GM12878 (cell line): ENCODE data around the gene TMEM128. TPM values are rescaled to one million over a fixed set of nuclear protein-coding genes. Genes with fewer than 3 reads are reported as not detected.
"Not testable (repeated sequence)": the region's sequence is repeated elsewhere in the genome, so short reads cannot be mapped to it uniquely, and the experiment has no call there.

ENCODE experiments used
- ATAC-seq: fragments of 200-7000 bp; cut with Tn5 transposase; 3 replicates; pipeline ENCODE4 v1.9.1; 2020; ENCODE audit warnings: mild to moderate bottlenecking, moderate library complexity
- BruUV-seq: library from RNA; stranded (reverse); fragments of 400-500 nt; replicated peaks from 2 replicates; lab custom pipeline; 2021; lab: Mats Ljungman, UMichigan
- CTCF ChIA-PET: fragments of 300-600 bp; sonication (Branson Sonifier 250); formaldehyde crosslinking; extraction: SDS; loops from one replicate; lab custom pipeline; 2021; ENCODE audit warnings: inconsistent platforms; lab: Yijun Ruan, JAX
- POLR2A ChIA-PET: fragments of 350-600 bp; formaldehyde crosslinking; extraction: SDS; loops from one replicate; lab custom pipeline; 2021; ENCODE audit warnings: inconsistent platforms; lab: Charles Lee
- RAD21 ChIA-PET: fragments of 300-600 bp; sonication (Branson Sonifier 250); formaldehyde crosslinking; loops from one replicate; lab custom pipeline; 2023; ENCODE audit warnings: antibody characterized with exemption; ENCODE audit not compliant: unreplicated experiment; lab: Charles Lee
- SMC1A ChIA-PET: fragments of 300-600 bp; sonication (Branson Sonifier 250); formaldehyde crosslinking; loops from one replicate; lab custom pipeline; 2023; ENCODE audit not compliant: unreplicated experiment, uncharacterized antibody; lab: Charles Lee
- DNase-seq: peaks from one replicate; pipeline ENCODE4 v3.0.0-alpha.2; 2011; ENCODE audit warnings: low read depth, low spot score
- FAIRE-seq: peaks from 3 replicates; lab custom pipeline; 2011; peaks lifted over from hg19 to GRCh38; lab: Jason Lieb, UNC
- H2AFZ ChIP-seq: 2 replicates; pipeline ENCODE4 v1.6.0; 2011; ENCODE audit warnings: low read depth, low read length, control low read depth; ENCODE audit not compliant: control insufficient read depth
- H3K27ac ChIP-seq: 2 replicates; pipeline ENCODE4 v1.5.1; 2011; ENCODE audit warnings: control low read depth; ENCODE audit not compliant: control insufficient read depth, insufficient read depth
- H3K27me3 ChIP-seq, 2 experiments: replicated peaks in 1 of 2; 2 replicates each; pipeline versions ENCODE4 v1.6.0 to v1.6.1; 2011; ENCODE audit warnings: low read length in 1 of 2; ENCODE audit not compliant: control insufficient read depth in 2 of 2, insufficient read depth in 2 of 2
- H3K36me3 ChIP-seq, 2 experiments: 2 replicates each; pipeline ENCODE4 v1.5.1; 2011; ENCODE audit warnings: low read length in 1 of 2; ENCODE audit not compliant: control insufficient read depth in 2 of 2, insufficient read depth in 2 of 2
- H3K4me1 ChIP-seq: 2 replicates; pipeline ENCODE4 v1.6.1; 2011; ENCODE audit warnings: mild to moderate bottlenecking, low read length, moderate library complexity, mixed read lengths; ENCODE audit not compliant: control insufficient read depth, insufficient read depth
- H3K4me2 ChIP-seq: 2 replicates; pipeline ENCODE4 v1.6.0; 2011; ENCODE audit warnings: control low read depth; ENCODE audit not compliant: control insufficient read depth, insufficient read depth
- H3K4me3 ChIP-seq: fragments of 200-600 bp; sonication (generic); 2 replicates; pipeline ENCODE4 v1.5.1; 2016
- H3K79me2 ChIP-seq: 2 replicates; pipeline ENCODE4 v1.6.0; 2011; ENCODE audit warnings: low read length; ENCODE audit not compliant: control insufficient read depth, insufficient read depth
- H3K9ac ChIP-seq: 2 replicates; pipeline ENCODE4 v1.8.0; 2011; ENCODE audit warnings: low read length, control low read depth, mixed read lengths; ENCODE audit not compliant: control insufficient read depth, insufficient read depth
- H3K9me3 ChIP-seq: replicated peaks from 3 replicates; pipeline ENCODE4 v1.5.1; 2011; ENCODE audit warnings: mild to moderate bottlenecking, low read length; ENCODE audit not compliant: control insufficient read depth, insufficient read depth
- H4K20me1 ChIP-seq: 2 replicates; pipeline ENCODE4 v1.6.0; 2011; ENCODE audit not compliant: control insufficient read depth, insufficient read depth
- KDM1A ChIP-seq: fragments of 200-600 bp; sonication (generic); IDR thresholded peaks from 2 replicates; pipeline ENCODE4 v1.6.1; 2016; ENCODE audit warnings: borderline replicate concordance
- NFXL1 ChIP-seq: fragments of 450-650 bp; IDR thresholded peaks from 2 replicates; pipeline ENCODE4 v1.6.1; 2017; ENCODE audit warnings: antibody characterized with exemption, mild to moderate bottlenecking, borderline replicate concordance
- PKNOX1 ChIP-seq: fragments of 450-650 bp; IDR thresholded peaks from 2 replicates; pipeline ENCODE4 v1.6.1; 2016; ENCODE audit warnings: mild to moderate bottlenecking
- SIX5 ChIP-seq: IDR thresholded peaks from 2 replicates; pipeline ENCODE4 v1.6.1; 2011; ENCODE audit warnings: mild to moderate bottlenecking, low read depth, low read length, moderate library complexity; ENCODE audit not compliant: severe bottlenecking
- USF2 ChIP-seq: IDR thresholded peaks from 2 replicates; pipeline ENCODE4 v1.6.1; 2011; ENCODE audit warnings: low read depth, low read length, improper control_type of control experiment, borderline replicate concordance
- ZBED1 ChIP-seq: IDR thresholded peaks from 2 replicates; pipeline ENCODE4 v1.6.1; 2016; ENCODE audit warnings: borderline replicate concordance
- ZBTB40 ChIP-seq: fragments of 450-650 bp; IDR thresholded peaks from 2 replicates; pipeline ENCODE4 v1.6.1; 2016; ENCODE audit warnings: mild to moderate bottlenecking, moderate library complexity, borderline replicate concordance
- WGBS: methylation state at CpG from one replicate; pipeline ENCODE4 v1.1.6; 2016; ENCODE audit warnings: low lambda C conversion rate; ENCODE audit not compliant: insufficient replicate concordance, insufficient coverage; ENCODE audit errors: missing lambda C conversion rate; 5-methylcytosine and 5-hydroxymethylcytosine counted together
- in situ Hi-C: fragments of 300-500 bp; cut with MboI; formaldehyde crosslinking; loops from 9 replicates; pipeline ENCODE4 v1.14.3; 2018; ENCODE audit warnings: mixed read lengths
- intact Hi-C: fragments of 100-400 bp; cut with micrococcal nuclease; formaldehyde crosslinking; loops from one replicate; pipeline ENCODE4 v1.14.2; 2022; ENCODE audit not compliant: unreplicated experiment
- polyA plus RNA-seq, 11 experiments: library from polyadenylated mRNA; depleted of rRNA in 4 of 11; unstranded in 6 of 11; stranded (reverse) in 5 of 11; fragments of >200 nt; fragmentation: Nextera tagmentation in 4 of 11; fragmentation: Illumina TruSeq in 1 of 11; extraction: Ambion mirVana in 4 of 11; extraction: Trizol in 1 of 11; gene quantifications; 1 replicate in 1 of 11; 2 replicates in 10 of 11; pipeline versions ENCODE4 v1.2.1 to v1.2.3, GENCODE V29; 2011 to 2016; ENCODE audit warnings: inconsistent platforms in 2 of 11, missing spikeins in 2 of 11, low read depth in 1 of 11
- total RNA-seq, 4 experiments: library from RNA; depleted of rRNA in 3 of 4; stranded (reverse); fragments of >200 nt in 3 of 4; fragmentation: Illumina TruSeq in 1 of 4; extraction: Trizol in 1 of 4; gene quantifications; 2 replicates each; pipeline versions ENCODE4 v1.2.1 to v1.2.3, GENCODE V29; 2013 to 2021

TMEM128 gene
- total and polyA plus RNA-seq, 10 of the 15 experiments (the other 5 are each of a cell fraction or from before 2014, with no cell fraction given): 9.3 to 44.2 (median 18.9) TPM

- FAIRE-seq, H3K4me3 ChIP-seq, RAD21 ChIA-PET, POLR2A ChIA-PET, H3K4me2 ChIP-seq, H3K36me3 ChIP-seq, H3K4me1 ChIP-seq, H3K27ac ChIP-seq, SMC1A ChIA-PET, H4K20me1 ChIP-seq, CTCF ChIA-PET, H3K27me3 ChIP-seq, intact Hi-C loops, H2AFZ ChIP-seq, ATAC-seq, BruUV-seq, H3K9ac ChIP-seq, H3K79me2 ChIP-seq, in situ Hi-C loops, H3K9me3 ChIP-seq, DNase-seq: not testable (repeated sequence)
- WGBS: 100% methylated on average over 3 of the region's 3 CpGs
Observed at GRCh38 chr4:4239551-4239950, 8.5 kb downstream of the TMEM128 start.

GRCh38 chr4:4233610-4234009 lies 14.4 kb downstream of the TMEM128 start:
- in situ Hi-C loops: no loop called here
- no peak overlapping the region for H3K9ac ChIP-seq
- H3K27me3 ChIP-seq: no peaks in the 10 kb centered on the region
- FAIRE-seq (no peak), DNase-seq (no peak), ATAC-seq (no peak)
- TF ChIP-seq ZBTB40 (no peak), ZBED1 (no peak), SIX5 (no peak), PKNOX1 (no peak), NFXL1 (no peak), KDM1A (no peak), USF2 (no peak)
- no peak overlapping the region for H3K27ac ChIP-seq
- POLR2A ChIA-PET: no interaction called here
- RAD21 ChIA-PET: no interaction called here
- CTCF ChIA-PET: no interaction called here
- SMC1A ChIA-PET: no interaction called here
- H3K79me2 ChIP-seq: no peaks in the 10 kb centered on the region
- H3K4me2 ChIP-seq: no peak overlapping the region
- no peak overlapping the region for H2AFZ ChIP-seq
- H3K4me3 ChIP-seq: no peak overlapping the region
- no peaks in the 10 kb centered on the region for H4K20me1 ChIP-seq
- no peaks in the 10 kb centered on the region for H3K4me1 ChIP-seq
- BruUV-seq: no TSS peak
- intact Hi-C loops: no loop called here
- WGBS: 98% methylated on average over 2 of the region's 2 CpGs
- H3K9me3 ChIP-seq: no peaks in the 10 kb centered on the region; the same call in 2 of the 3 replicates
- H3K36me3 ChIP-seq: no peaks in the 10 kb centered on the region; a peak in 1 of 4 replicates
